CD4-positive, alpha-beta T cell (primary cell): ENCODE data around the gene FASN. TPM values are rescaled to one million over a fixed set of nuclear protein-coding genes. Genes with fewer than 3 reads are reported as not detected.

Experiments used
- ATAC-seq: fragments of 200-7000 bp; cut with Tn5 transposase; one replicate; pipeline ENCODE4 v1.10.0; 2022; ENCODE audit warnings: mild to moderate bottlenecking; ENCODE audit not compliant: poor library complexity
- CTCF ChIA-PET: fragments of 350-600 bp; sonication (Branson Sonifier 250); formaldehyde crosslinking; loops from one replicate; lab custom pipeline; 2021; ENCODE audit warnings: antibody characterized with exemption, inconsistent platforms; lab: Charles Lee
- POLR2A ChIA-PET: fragments of 350-600 bp; sonication (Branson Sonifier 250); formaldehyde crosslinking; loops from one replicate; lab custom pipeline; 2021; ENCODE audit warnings: antibody characterized with exemption, inconsistent platforms; lab: Charles Lee
- DNase-seq, 14 experiments: peaks; one replicate each; pipeline ENCODE4 v3.0.0-alpha.2; 2013 to 2020; ENCODE audit warnings: mixed read lengths in 2 of 14
- H3K27ac ChIP-seq, 2 donors: one replicate each; pipeline versions ENCODE4 v1.5.1 to v1.7.0; 2013; ENCODE audit warnings: low read length in 2 of 2, low read depth in 1 of 2, mild to moderate bottlenecking in 1 of 2
- H3K27me3 ChIP-seq, 2 experiments: 1 replicate in 1 of 2; 2 replicates in 1 of 2; pipeline versions ENCODE4 v1.6.1 to v1.7.0; 2013; ENCODE audit warnings: low read length in 2 of 2, control low read depth in 1 of 2, mild to moderate bottlenecking in 1 of 2, moderate library complexity in 1 of 2; ENCODE audit not compliant: insufficient read depth in 2 of 2, control insufficient read depth in 1 of 2
- H3K36me3 ChIP-seq: one replicate; pipeline ENCODE4 v1.6.1; 2013; ENCODE audit warnings: low read length, control low read depth; ENCODE audit not compliant: insufficient read depth
- H3K4me1 ChIP-seq: one replicate; pipeline ENCODE4 v1.6.1; 2013; ENCODE audit warnings: low read length, control low read depth; ENCODE audit not compliant: insufficient read depth
- H3K4me3 ChIP-seq: one replicate; pipeline ENCODE4 v1.5.1; 2013; ENCODE audit warnings: mild to moderate bottlenecking, low read length, moderate library complexity
- H3K9me3 ChIP-seq, 2 experiments: 1 replicate in 1 of 2; 2 replicates in 1 of 2; pipeline versions ENCODE4 v1.6.1 to v1.7.0; 2013; ENCODE audit warnings: low read length in 2 of 2, mild to moderate bottlenecking in 2 of 2, control low read depth in 1 of 2, moderate library complexity in 1 of 2; ENCODE audit not compliant: control insufficient read depth in 1 of 2, insufficient read depth in 1 of 2
- H3K27ac Mint-ChIP-seq: one replicate; pipeline ENCODE4 v1.8.0; 2020; ENCODE audit warnings: mixed read lengths
- H3K27me3 Mint-ChIP-seq: one replicate; pipeline ENCODE4 v1.8.0; 2021; ENCODE audit warnings: mixed read lengths
- H3K36me3 Mint-ChIP-seq: one replicate; pipeline ENCODE4 v1.8.0; 2021; ENCODE audit warnings: low read depth, mixed read lengths
- H3K4me1 Mint-ChIP-seq: one replicate; pipeline ENCODE4 v1.8.0; 2021; ENCODE audit warnings: low read depth, mixed read lengths
- H3K4me3 Mint-ChIP-seq: one replicate; pipeline ENCODE4 v1.8.0; 2020; ENCODE audit warnings: mild to moderate bottlenecking, mixed read lengths
- H3K9me3 Mint-ChIP-seq: one replicate; pipeline ENCODE4 v1.8.0; 2020; ENCODE audit warnings: mixed read lengths
- CTCF ChIP-seq: fragments of 200-600 bp; IDR thresholded peaks from one replicate; pipeline ENCODE4 v1.8.0; 2022; ENCODE audit warnings: antibody characterized with exemption, mild to moderate bottlenecking
- intact Hi-C, 2 experiments: fragments of 100-400 bp; cut with DNase I in 1 of 2; cut with micrococcal nuclease in 1 of 2; formaldehyde crosslinking; loops; one replicate each; pipeline versions ENCODE4 v1.15.1 to v1.9.0; 2023 to 2025; cut with DNase I, micrococcal nuclease
- total RNA-seq, 174 experiments: library from RNA in 2 of 174; stranded (reverse) in 2 of 174; gene quantifications; one replicate each; pipeline ENCODE4 v1.2.3 and lab custom pipeline; 2021 to 2026

FASN gene
- total RNA-seq, 2 experiments from 2014 or later = 168 to 174 TPM

- Histone ChIP-seq H3K4me3 (no peak overlapping the region), H3K4me1 (peaks cover 34% of the 10 kb centered on the region), H3K9me3 (no peaks in the 10 kb centered on the region), H3K36me3 (peaks cover 52% of the 10 kb centered on the region), H3K27me3 (no peaks in the 10 kb centered on the region), H3K27ac (no peak overlapping the region)
- H3K27me3 Mint-ChIP-seq = no peaks in the 10 kb centered on the region
- CTCF ChIA-PET = no interaction called here
- no peaks in the 10 kb centered on the region for H3K9me3 Mint-ChIP-seq
- H3K36me3 Mint-ChIP-seq = peaks cover 17% of the 10 kb centered on the region
- intact Hi-C loops = no loop called here
- DNase-seq = no peak
- peak overlapping the region; percentile 58 for H3K4me3 Mint-ChIP-seq
- H3K4me1 Mint-ChIP-seq = peaks cover 9% of the 10 kb centered on the region
- ATAC-seq = no peak
- no peak overlapping the region for H3K27ac Mint-ChIP-seq
- no peak for TF ChIP-seq CTCF
- POLR2A ChIA-PET = interaction anchor here (3.0 kb wide), 1 partner anchor 10 kb away, joined by 16 read pairs; the partner anchor contains the start of genes GPS1 and RFNG
These were observed 35.7 kb downstream of the FASN start for GRCh38 chr17:82062076-82062983.

- Histone ChIP-seq H3K4me1 (peaks cover 28% of the 10 kb centered on the region), H3K36me3 (peaks cover 61% of the 10 kb centered on the region), H3K27me3 (no peaks in the 10 kb centered on the region), H3K9me3 (no peaks in the 10 kb centered on the region), H3K4me3 (no peak overlapping the region), H3K27ac (no peak overlapping the region)
- DNase-seq (no peak), ATAC-seq (no peak)
- Mint-ChIP-seq H3K9me3 (no peaks in the 10 kb centered on the region), H3K4me1 (peaks cover 9% of the 10 kb centered on the region), H3K27me3 (no peaks in the 10 kb centered on the region), H3K36me3 (peaks cover 17% of the 10 kb centered on the region), H3K27ac (no peak overlapping the region), H3K4me3 (no peak overlapping the region)
- intact Hi-C loops = no loop called here
- no peak for TF ChIP-seq CTCF
- CTCF ChIA-PET = no interaction called here
- POLR2A ChIA-PET = interaction anchor here (1.3 kb wide), 1 partner anchor 37 kb away, joined by 3 read pairs; the partner anchor contains the start of gene FASN
These were observed 36.8 kb downstream of the FASN start for GRCh38 chr17:82061047-82061925.

- H3K9me3 ChIP-seq = no peaks in the 10 kb centered on the region
- DNase-seq (no peak), ATAC-seq (no peak)
- Mint-ChIP-seq H3K4me1 (peaks cover 9% of the 10 kb centered on the region), H3K27ac (no peak overlapping the region), H3K4me3 (no peak overlapping the region), H3K27me3 (no peaks in the 10 kb centered on the region), H3K36me3 (peaks cover 21% of the 10 kb centered on the region), H3K9me3 (no peaks in the 10 kb centered on the region)
- ChIA-PET POLR2A (interaction anchor here (1.3 to 2.0 kb wide), 2 partner anchors 23 to 38 kb away, joined by 3 to 7 read pairs; partner anchors contain the start of genes DCXR and FASN), CTCF (no interaction called here)
- no peaks in the 10 kb centered on the region for H3K27me3 ChIP-seq
- peaks cover 22% of the 10 kb centered on the region for H3K4me1 ChIP-seq
- H3K36me3 ChIP-seq = peaks cover 68% of the 10 kb centered on the region
- no peak overlapping the region for H3K27ac ChIP-seq
- intact Hi-C loops = no loop called here
- no peak for TF ChIP-seq CTCF
- H3K4me3 ChIP-seq = no peak overlapping the region
These were observed 37.4 kb downstream of the FASN start for GRCh38 chr17:82060614-82061013.
